Uterus (tissue), 4 donors: ENCODE data around the gene U2SURP. TPM values are rescaled to one million over a fixed set of nuclear protein-coding genes. Genes with fewer than 3 reads are reported as not detected.
"Not testable (repeated sequence)": the region's sequence is repeated elsewhere in the genome, so short reads cannot be mapped to it uniquely, and the experiment has no call there.

Source experiments
- DNase-seq, 2 donors: peaks; one replicate each; pipeline ENCODE4 v3.0.0-alpha.2; 2019 to 2020
- H3K27ac ChIP-seq, 2 donors: fragments of 200-600 bp; sonication (generic); 1 replicate in 1 of 2; 2 replicates in 1 of 2; pipeline ENCODE4 v1.5.1; 2016 to 2018
- H3K27me3 ChIP-seq, 2 donors: fragments of 200-600 bp; sonication (generic); one replicate each; pipeline ENCODE4 v1.5.1; 2018 to 2019; ENCODE audit warnings: control low read depth in 1 of 2
- H3K36me3 ChIP-seq, 2 donors: fragments of 200-600 bp; sonication (generic); one replicate each; pipeline ENCODE4 v1.5.1; 2019; ENCODE audit warnings: control low read depth in 1 of 2
- H3K4me1 ChIP-seq, 2 donors: fragments of 200-600 bp; sonication (generic); one replicate each; pipeline ENCODE4 v1.5.1; 2018 to 2019; ENCODE audit warnings: control low read depth in 1 of 2
- H3K4me3 ChIP-seq, 2 donors: fragments of 200-600 bp; sonication (generic); 1 replicate in 1 of 2; 2 replicates in 1 of 2; pipeline ENCODE4 v1.5.1; 2018 to 2019; ENCODE audit warnings: mild to moderate bottlenecking in 1 of 2
- H3K9me3 ChIP-seq, 2 donors: fragments of 200-600 bp; sonication (generic); one replicate each; pipeline ENCODE4 v1.5.1; 2019; ENCODE audit warnings: control low read depth in 1 of 2
- CTCF ChIP-seq, 4 experiments: fragments of 200-600 bp in 2 of 4; fragments of 450-650 bp in 2 of 4; sonication (generic) in 2 of 4; IDR thresholded peaks; one replicate each; pipeline ENCODE4 v1.5.1; 2016 to 2019; ENCODE audit warnings: antibody characterized with exemption in 4 of 4, mild to moderate bottlenecking in 2 of 4, moderate library complexity in 1 of 4
- POLR2A ChIP-seq, 2 donors: fragments of 450-650 bp; IDR thresholded peaks; one replicate each; pipeline ENCODE4 v1.6.1; 2016; ENCODE audit warnings: antibody characterized with exemption in 2 of 2, mild to moderate bottlenecking in 1 of 2, moderate library complexity in 1 of 2
- intact Hi-C: fragments of 100-400 bp; cut with DNase I; formaldehyde crosslinking; loops from one replicate; pipeline ENCODE4 v1.15.1; 2023; ENCODE audit warnings: low total_unique reads
- total RNA-seq, 4 donors: library from RNA; depleted of rRNA in 3 of 4; stranded (reverse); fragments of >200 nt in 3 of 4; gene quantifications; one replicate each; pipeline versions ENCODE4 v1.1.0 to v1.2.4, GENCODE V29; 2014 to 2023
- donor health status: DM: yes; HTN: yes; CAD: no.

U2SURP gene
- total RNA-seq, 4 donors from 2014 or later = 43.3 to 178 (median 87.2) TPM

- Histone ChIP-seq H3K36me3 (no peaks in the 10 kb centered on the region), H3K27me3 (no peaks in the 10 kb centered on the region), H3K9me3 (no peaks in the 10 kb centered on the region), H3K4me3 (no peak overlapping the region), H3K4me1 (no peaks in the 10 kb centered on the region), H3K27ac (no peak overlapping the region)
- TF ChIP-seq POLR2A (IDR thresholded peaks at IDR 0.05) (no peak), CTCF (IDR thresholded peaks at IDR 0.05) (peak; percentile 45 to 63 (median 46))
- intact Hi-C loops = no loop called here
- no peak for DNase-seq
Measured at GRCh38 chr3:142987080-142987700, 14.2 kb upstream of the U2SURP start.

DNA sequence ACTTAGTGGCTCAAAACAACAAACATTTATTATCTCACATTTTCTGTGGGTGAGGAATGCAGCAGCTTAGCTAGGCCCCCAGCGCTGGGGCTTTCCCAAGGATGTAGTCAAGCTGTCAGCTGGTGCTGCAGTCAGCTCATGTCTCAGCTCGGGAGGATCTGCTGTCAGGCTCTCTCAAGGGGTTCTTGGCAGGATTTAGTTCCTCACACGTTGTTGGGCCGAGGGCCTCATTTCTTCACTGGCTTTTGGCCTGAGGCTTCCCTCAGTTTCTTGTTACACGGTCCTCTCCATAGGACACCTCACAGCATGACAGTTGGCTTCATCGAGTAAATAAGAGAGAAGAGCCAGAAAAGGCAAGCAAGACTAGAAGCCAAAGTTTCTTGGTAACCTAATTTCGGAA lies 13.7 kb upstream of the U2SURP start:
- Histone ChIP-seq H3K27me3 (no peaks in the 10 kb centered on the region), H3K27ac (no peak overlapping the region)
- intact Hi-C loops = no loop called here

DNA sequence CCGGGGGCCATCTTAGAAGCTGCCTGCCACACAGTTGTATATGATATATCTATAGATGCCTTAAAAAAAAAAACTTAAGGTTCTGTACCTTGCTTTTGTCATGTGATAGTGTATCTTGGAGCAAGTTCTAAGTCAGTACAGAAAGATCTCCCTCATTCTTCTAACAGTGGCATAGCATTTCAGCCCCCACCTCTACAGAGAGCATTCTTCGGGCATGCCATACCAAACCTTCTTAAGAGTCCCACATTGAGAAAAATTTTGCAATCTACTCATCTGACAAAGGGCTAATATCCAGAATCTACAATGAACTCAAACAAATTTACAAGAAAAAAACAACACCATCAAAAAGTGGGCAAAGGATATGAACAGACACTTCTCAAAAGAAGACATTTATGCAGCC lies 13.1 kb upstream of the U2SURP start:
- H3K27me3 ChIP-seq, H3K36me3 ChIP-seq, H3K9me3 ChIP-seq, H3K4me3 ChIP-seq, H3K4me1 ChIP-seq, intact Hi-C loops, DNase-seq, H3K27ac ChIP-seq: not testable (repeated sequence)

More for the DNA sequence above, 13.7 kb upstream of the U2SURP start:
- TF ChIP-seq CTCF (IDR thresholded peaks at IDR 0.05) (no peak), POLR2A (IDR thresholded peaks at IDR 0.05) (no peak)
- Histone ChIP-seq H3K4me3 (no peak overlapping the region), H3K4me1 (no peaks in the 10 kb centered on the region), H3K9me3 (no peaks in the 10 kb centered on the region), H3K36me3 (no peaks in the 10 kb centered on the region)
- no peak for DNase-seq

- DNase-seq, intact Hi-C loops, H3K9me3 ChIP-seq, H3K4me1 ChIP-seq, H3K27me3 ChIP-seq, H3K4me3 ChIP-seq, H3K27ac ChIP-seq, H3K36me3 ChIP-seq: not testable (repeated sequence)
Measured at GRCh38 chr3:142988826-142989225, 12.5 kb upstream of the U2SURP start.

GRCh38 chr3:142990721-142991120 lies 10.6 kb upstream of the U2SURP start:
- Histone ChIP-seq H3K27me3 (no peaks in the 10 kb centered on the region), H3K4me3 (no peak overlapping the region), H3K27ac (no peak overlapping the region), H3K4me1 (no peaks in the 10 kb centered on the region), H3K9me3 (no peaks in the 10 kb centered on the region), H3K36me3 (no peaks in the 10 kb centered on the region)
- DNase-seq = no peak
- intact Hi-C loops = loop anchor here (10.0 kb wide), 1 partner anchor 396 kb away; the partner anchor contains the start of gene PLS1
- TF ChIP-seq POLR2A (IDR thresholded peaks at IDR 0.05) (no peak), CTCF (IDR thresholded peaks at IDR 0.05) (no peak)

DNA sequence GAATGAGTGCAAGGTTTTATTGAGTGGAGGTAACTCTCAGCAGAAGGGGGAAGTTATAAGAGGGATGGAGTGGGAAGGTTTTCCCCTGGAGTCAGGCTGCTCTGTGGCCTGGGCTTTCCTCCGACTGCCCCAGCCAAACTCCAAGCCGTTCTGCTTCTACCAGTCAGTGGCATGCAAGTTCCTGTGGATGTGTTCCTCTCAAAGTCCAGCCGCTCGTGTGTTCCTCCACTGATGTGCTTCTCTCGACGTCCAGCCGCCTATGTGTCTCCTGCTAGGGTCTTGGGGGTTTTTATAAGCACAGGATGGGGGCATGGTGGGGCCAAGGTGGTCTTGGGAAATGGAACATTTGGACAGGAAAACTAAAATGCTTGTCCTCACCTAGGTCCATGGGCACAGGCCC lies 9.0 kb upstream of the U2SURP start:
- Histone ChIP-seq H3K27me3 (no peaks in the 10 kb centered on the region), H3K36me3 (no peaks in the 10 kb centered on the region), H3K27ac (no peak overlapping the region), H3K9me3 (no peaks in the 10 kb centered on the region), H3K4me1 (no peaks in the 10 kb centered on the region), H3K4me3 (no peak overlapping the region)
- no peak for TF ChIP-seq CTCF (IDR thresholded peaks at IDR 0.05)
- TF ChIP-seq POLR2A (IDR thresholded peaks at IDR 0.05) = no peak
- intact Hi-C loops = loop anchor here (10.0 kb wide), 1 partner anchor 398 kb away; the partner anchor contains the start of gene PLS1
- no peak for DNase-seq
